Caco-2 (cell line): ENCODE data around the gene FAP. TPM values are rescaled to one million over a fixed set of nuclear protein-coding genes. Genes with fewer than 3 reads are reported as not detected.

Experiments
- Bru-seq: library from RNA; stranded (reverse); fragments of 400-500 nt; gene quantifications from one replicate; lab custom pipeline; 2021; lab: Mats Ljungman, UMichigan
- BruChase-seq, 2 experiments: library from RNA; stranded (reverse); fragments of 400-500 nt; gene quantifications; one replicate each; lab custom pipeline; 2021; lab: Mats Ljungman, UMichigan
- BruUV-seq: library from RNA; stranded (reverse); fragments of 400-500 nt; replicated peaks from 2 replicates; lab custom pipeline; 2021; lab: Mats Ljungman, UMichigan
- CTCF ChIA-PET: fragments of 300-600 bp; sonication (Branson Sonifier 250); formaldehyde crosslinking; loops from one replicate; lab custom pipeline; 2022; ENCODE audit warnings: antibody characterized with exemption; lab: Charles Lee
- POLR2A ChIA-PET: fragments of 300-600 bp; sonication (Branson Sonifier 250); formaldehyde crosslinking; loops from one replicate; lab custom pipeline; 2022; ENCODE audit warnings: antibody characterized with exemption; lab: Charles Lee
- DNase-seq, 2 experiments: peaks; one replicate each; pipeline versions ENCODE4 v3.0.0 to v3.0.0-alpha.2; 2020 to 2022
- H3K27me3 ChIP-seq: replicated peaks from 2 replicates; pipeline ENCODE4 v1.6.0; 2011; ENCODE audit warnings: low read length; ENCODE audit not compliant: control insufficient read depth, insufficient read depth
- H3K36me3 ChIP-seq: 2 replicates; pipeline ENCODE4 v1.5.1; 2011; ENCODE audit warnings: low read length; ENCODE audit not compliant: control insufficient read depth, insufficient read depth
- H3K4me1 ChIP-seq: fragments of 250-450 bp; sonication (Bioruptor Pico); 2 replicates; pipeline ENCODE4 v1.5.1; 2020; ENCODE audit warnings: mild to moderate bottlenecking
- H3K4me3 ChIP-seq: 2 replicates; pipeline ENCODE4 v1.5.1; 2011; ENCODE audit warnings: low read depth, mild to moderate bottlenecking, control low read depth, low read length
- H3K9me3 ChIP-seq: fragments of 250-450 bp; sonication (Bioruptor Pico); 2 replicates; pipeline ENCODE4 v1.5.1; 2020; ENCODE audit warnings: mild to moderate bottlenecking, moderate library complexity
- H3K27ac Mint-ChIP-seq: one replicate; pipeline ENCODE4 v1.8.0; 2022; ENCODE audit warnings: mixed read lengths; ENCODE audit not compliant: unreplicated experiment
- H3K27me3 Mint-ChIP-seq: one replicate; pipeline ENCODE4 v1.8.0; 2022; ENCODE audit warnings: mixed read lengths; ENCODE audit not compliant: insufficient read depth, unreplicated experiment
- H3K36me3 Mint-ChIP-seq: one replicate; pipeline ENCODE4 v1.8.0; 2022; ENCODE audit warnings: mild to moderate bottlenecking, mixed read lengths; ENCODE audit not compliant: insufficient read depth, unreplicated experiment
- H3K4me1 Mint-ChIP-seq: one replicate; pipeline ENCODE4 v1.8.0; 2022; ENCODE audit warnings: low read depth, mixed read lengths; ENCODE audit not compliant: unreplicated experiment
- H3K4me3 Mint-ChIP-seq: one replicate; pipeline ENCODE4 v1.8.0; 2022; ENCODE audit warnings: mild to moderate bottlenecking, moderate library complexity, mixed read lengths; ENCODE audit not compliant: unreplicated experiment
- H3K9me3 Mint-ChIP-seq: one replicate; pipeline ENCODE4 v1.8.0; 2022; ENCODE audit warnings: mixed read lengths; ENCODE audit not compliant: unreplicated experiment
- intact Hi-C: fragments of 100-400 bp; cut with micrococcal nuclease; formaldehyde crosslinking; loops from one replicate; pipeline ENCODE4 v1.10.0; 2022; ENCODE audit not compliant: unreplicated experiment
- long read RNA-seq: library from polyadenylated mRNA; stranded (forward); transcript quantifications from one replicate; pipeline ENCODE4 v2.0.0, GENCODE V29; 2022
- total RNA-seq: library from RNA; stranded (reverse); gene quantifications from 2 replicates; pipeline ENCODE4 v1.2.3, GENCODE V29; 2022
- TF ChIP-seq, protein P1 (sequence below), 2 experiments: fragments of 200-600 bp in 1 of 2; IDR thresholded peaks; 1 replicate in 1 of 2; 2 replicates in 1 of 2; pipeline versions ENCODE4 v1.5.1 to v1.8.0; 2011 to 2022; ENCODE audit warnings: antibody characterized with exemption in 1 of 2, control low read depth in 1 of 2, inconsistent platforms in 1 of 2, low read depth in 1 of 2, low read length in 1 of 2, mild to moderate bottlenecking in 1 of 2, moderate library complexity in 1 of 2; ENCODE audit not compliant: insufficient read depth in 1 of 2, severe bottlenecking in 1 of 2, unreplicated experiment in 1 of 2

The FAP gene, protein sequence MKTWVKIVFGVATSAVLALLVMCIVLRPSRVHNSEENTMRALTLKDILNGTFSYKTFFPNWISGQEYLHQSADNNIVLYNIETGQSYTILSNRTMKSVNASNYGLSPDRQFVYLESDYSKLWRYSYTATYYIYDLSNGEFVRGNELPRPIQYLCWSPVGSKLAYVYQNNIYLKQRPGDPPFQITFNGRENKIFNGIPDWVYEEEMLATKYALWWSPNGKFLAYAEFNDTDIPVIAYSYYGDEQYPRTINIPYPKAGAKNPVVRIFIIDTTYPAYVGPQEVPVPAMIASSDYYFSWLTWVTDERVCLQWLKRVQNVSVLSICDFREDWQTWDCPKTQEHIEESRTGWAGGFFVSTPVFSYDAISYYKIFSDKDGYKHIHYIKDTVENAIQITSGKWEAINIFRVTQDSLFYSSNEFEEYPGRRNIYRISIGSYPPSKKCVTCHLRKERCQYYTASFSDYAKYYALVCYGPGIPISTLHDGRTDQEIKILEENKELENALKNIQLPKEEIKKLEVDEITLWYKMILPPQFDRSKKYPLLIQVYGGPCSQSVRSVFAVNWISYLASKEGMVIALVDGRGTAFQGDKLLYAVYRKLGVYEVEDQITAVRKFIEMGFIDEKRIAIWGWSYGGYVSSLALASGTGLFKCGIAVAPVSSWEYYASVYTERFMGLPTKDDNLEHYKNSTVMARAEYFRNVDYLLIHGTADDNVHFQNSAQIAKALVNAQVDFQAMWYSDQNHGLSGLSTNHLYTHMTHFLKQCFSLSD
- total RNA-seq: not detected in 2 replicates
- Bru-seq, nascent RNA: percentile 2 among the genes with signal in this experiment
- percentile 6 among the genes with signal in this experiment for BruChase-seq, experiment 1, labeled RNA remaining after a 2-hour chase
- BruChase-seq, experiment 2, labeled RNA remaining after a 6-hour chase: percentile 3 among the genes with signal in this experiment
- long read RNA-seq: 0 reads

DNA sequence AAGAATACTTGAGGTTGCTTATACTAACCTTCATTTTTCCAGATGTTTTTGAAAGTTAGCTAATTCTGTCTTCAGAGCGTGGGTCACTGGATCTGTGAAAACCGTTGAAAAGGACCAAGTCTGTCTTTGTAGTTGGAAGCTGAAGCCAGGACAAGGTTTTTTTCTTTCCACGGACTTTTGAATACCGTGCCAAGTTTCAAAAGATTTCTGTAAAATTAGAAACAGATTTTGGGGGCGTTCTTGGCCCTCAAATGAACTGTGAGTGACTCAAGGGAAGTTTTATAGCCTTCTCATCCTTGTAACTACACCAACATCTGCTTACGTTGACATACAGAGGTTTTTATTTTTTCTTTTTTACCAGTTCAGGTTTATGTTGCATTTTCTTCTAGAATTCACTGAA, at the start of gene FAP:
TSS of gene FAP (minus strand) at position 152 of the 400 bp plus-strand sequence. CDS start at position 34, 118 bp downstream.
- no peaks in the 10 kb centered on the region for H3K4me1 ChIP-seq
- Mint-ChIP-seq H3K27ac (no peak within 1 kb of the TSS), H3K27me3 (peaks cover 6% of the 10 kb centered on the region), H3K36me3 (no peaks in the 10 kb centered on the region), H3K4me3 (no peak within 1 kb of the TSS), H3K9me3 (no peaks in the 10 kb centered on the region), H3K4me1 (no peaks in the 10 kb centered on the region)
- no peaks in the 10 kb centered on the region for H3K36me3 ChIP-seq
- H3K27me3 ChIP-seq: no peaks in the 10 kb centered on the region
- no TSS peak for BruUV-seq
- H3K4me3 ChIP-seq: no peak within 1 kb of the TSS
- no peaks in the 10 kb centered on the region for H3K9me3 ChIP-seq
- intact Hi-C loops: no loop called here
- CTCF ChIA-PET: no interaction called here
- POLR2A ChIA-PET: no interaction called here
- no peak for DNase-seq
- TF ChIP-seq, protein P1, sequence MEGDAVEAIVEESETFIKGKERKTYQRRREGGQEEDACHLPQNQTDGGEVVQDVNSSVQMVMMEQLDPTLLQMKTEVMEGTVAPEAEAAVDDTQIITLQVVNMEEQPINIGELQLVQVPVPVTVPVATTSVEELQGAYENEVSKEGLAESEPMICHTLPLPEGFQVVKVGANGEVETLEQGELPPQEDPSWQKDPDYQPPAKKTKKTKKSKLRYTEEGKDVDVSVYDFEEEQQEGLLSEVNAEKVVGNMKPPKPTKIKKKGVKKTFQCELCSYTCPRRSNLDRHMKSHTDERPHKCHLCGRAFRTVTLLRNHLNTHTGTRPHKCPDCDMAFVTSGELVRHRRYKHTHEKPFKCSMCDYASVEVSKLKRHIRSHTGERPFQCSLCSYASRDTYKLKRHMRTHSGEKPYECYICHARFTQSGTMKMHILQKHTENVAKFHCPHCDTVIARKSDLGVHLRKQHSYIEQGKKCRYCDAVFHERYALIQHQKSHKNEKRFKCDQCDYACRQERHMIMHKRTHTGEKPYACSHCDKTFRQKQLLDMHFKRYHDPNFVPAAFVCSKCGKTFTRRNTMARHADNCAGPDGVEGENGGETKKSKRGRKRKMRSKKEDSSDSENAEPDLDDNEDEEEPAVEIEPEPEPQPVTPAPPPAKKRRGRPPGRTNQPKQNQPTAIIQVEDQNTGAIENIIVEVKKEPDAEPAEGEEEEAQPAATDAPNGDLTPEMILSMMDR (IDR thresholded peaks at IDR 0.05; ENCODE audit: insufficient read depth in 1 of 2, low read depth in 1 of 2, low read length in 1 of 2, severe bottlenecking in 1 of 2, unreplicated experiment in 1 of 2): no peak

DNA sequence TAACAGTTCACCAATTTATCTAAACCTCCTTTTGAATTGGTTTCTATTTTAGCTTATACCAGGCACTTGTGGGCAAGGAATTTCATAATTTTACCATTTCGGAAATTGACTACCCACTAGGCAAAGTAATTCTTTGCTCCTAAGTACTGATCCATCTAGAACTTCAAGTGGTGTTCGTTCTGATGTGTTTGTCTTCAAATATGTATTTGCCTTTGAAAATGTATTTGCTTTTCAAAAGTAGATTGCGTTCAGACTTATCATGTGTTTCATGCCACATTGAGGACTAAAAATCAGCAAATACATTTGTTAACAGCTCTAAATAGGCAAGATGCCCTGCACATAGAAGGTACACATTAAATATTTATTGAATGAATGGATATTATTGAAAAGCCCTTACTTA, 48.5 kb upstream of the FAP start:
- Mint-ChIP-seq H3K9me3 (no peaks in the 10 kb centered on the region), H3K4me1 (no peaks in the 10 kb centered on the region), H3K27me3 (no peaks in the 10 kb centered on the region), H3K4me3 (no peak overlapping the region), H3K27ac (no peak overlapping the region), H3K36me3 (no peaks in the 10 kb centered on the region)
- no peak overlapping the region for H3K4me3 ChIP-seq
- no TSS peak for BruUV-seq
- no peaks in the 10 kb centered on the region for H3K36me3 ChIP-seq
- intact Hi-C loops: no loop called here
- ChIA-PET POLR2A (no interaction called here), CTCF (no interaction called here)
- H3K4me1 ChIP-seq: no peaks in the 10 kb centered on the region
- no peak for DNase-seq
- no peaks in the 10 kb centered on the region for H3K9me3 ChIP-seq
- TF ChIP-seq, protein P1 (IDR thresholded peaks at IDR 0.05; ENCODE audit: insufficient read depth in 1 of 2, low read depth in 1 of 2, low read length in 1 of 2, severe bottlenecking in 1 of 2, unreplicated experiment in 1 of 2): no peak
- H3K27me3 ChIP-seq: no peaks in the 10 kb centered on the region

- H3K36me3 ChIP-seq: no peaks in the 10 kb centered on the region
- POLR2A ChIA-PET: no interaction called here
- CTCF ChIA-PET: no interaction called here
- H3K27me3 ChIP-seq: no peaks in the 10 kb centered on the region
- H3K27ac Mint-ChIP-seq: no peak overlapping the region
- no peaks in the 10 kb centered on the region for H3K4me1 ChIP-seq
- no TSS peak for BruUV-seq
- intact Hi-C loops: no loop called here
- H3K27me3 Mint-ChIP-seq: peaks cover 7% of the 10 kb centered on the region
- TF ChIP-seq, protein P1 (IDR thresholded peaks at IDR 0.05; ENCODE audit: insufficient read depth in 1 of 2, low read depth in 1 of 2, low read length in 1 of 2, severe bottlenecking in 1 of 2, unreplicated experiment in 1 of 2): no peak
- H3K36me3 Mint-ChIP-seq: no peaks in the 10 kb centered on the region
- no peaks in the 10 kb centered on the region for H3K9me3 ChIP-seq
- no peak overlapping the region for H3K4me3 ChIP-seq
- H3K4me3 Mint-ChIP-seq: no peak overlapping the region
- no peak for DNase-seq
- no peaks in the 10 kb centered on the region for H3K9me3 Mint-ChIP-seq
- H3K4me1 Mint-ChIP-seq: no peaks in the 10 kb centered on the region
Measured at GRCh38 chr2:162282765-162283425, 39.6 kb upstream of the FAP start.
